Neural cell (in vitro differentiated cells): ENCODE results near the gene WRNIP1. TPM values are rescaled to one million over a fixed set of nuclear protein-coding genes. Genes with fewer than 3 reads are reported as not detected.

ENCODE experiments used
- H2AFZ ChIP-seq: fragments of 200-600, 300-800 bp; sonication (generic), shearing (Covaris generic); 2 replicates; pipeline ENCODE4 v1.6.0; 2014; ENCODE audit warnings: low read depth, mild to moderate bottlenecking, antibody characterized with exemption, low read length, moderate library complexity
- H3F3A ChIP-seq: fragments of 200-600 bp; shearing (Covaris generic); 2 replicates; pipeline ENCODE4 v1.6.1; 2016; ENCODE audit warnings: mild to moderate bottlenecking, moderate library complexity, mixed read lengths, antibody characterized with exemption, low read length; ENCODE audit not compliant: insufficient read depth, poor library complexity, severe bottlenecking
- H3K27ac ChIP-seq: fragments of 200-600, 300-800 bp; sonication (generic), shearing (Covaris generic); 2 replicates; pipeline ENCODE4 v1.5.1; 2014; ENCODE audit warnings: mild to moderate bottlenecking, low read length, moderate library complexity
- H3K27me3 ChIP-seq: fragments of 300-800, 200-600 bp; sonication (generic), shearing (Covaris generic); 2 replicates; pipeline ENCODE4 v1.6.0; 2014; ENCODE audit warnings: mild to moderate bottlenecking, low read depth, low read length, moderate library complexity; ENCODE audit not compliant: insufficient read depth
- H3K36me3 ChIP-seq: fragments of 300-800, 200-600 bp; sonication (generic), shearing (Covaris generic); 2 replicates; pipeline ENCODE4 v1.5.1; 2014; ENCODE audit warnings: mild to moderate bottlenecking, antibody characterized with exemption, low read length, moderate library complexity; ENCODE audit not compliant: insufficient read depth
- H3K4me2 ChIP-seq: fragments of 300-800, 200-600 bp; sonication (generic), shearing (Covaris generic); 2 replicates; pipeline ENCODE4 v1.6.0; 2014; ENCODE audit warnings: mild to moderate bottlenecking, low read length
- H3K4me3 ChIP-seq: fragments of 300-800, 200-600 bp; sonication (generic), shearing (Covaris generic); 2 replicates; pipeline ENCODE4 v1.5.1; 2014; ENCODE audit warnings: mild to moderate bottlenecking, low read length, moderate library complexity
- H3K79me2 ChIP-seq: fragments of 200-600 bp; shearing (Covaris generic); replicated peaks from 2 replicates; pipeline ENCODE4 v1.6.0; 2014; ENCODE audit warnings: mild to moderate bottlenecking, low read length, moderate library complexity; ENCODE audit not compliant: insufficient read depth
- H3K9ac ChIP-seq: fragments of 300-800, 200-600 bp; sonication (generic), shearing (Covaris generic); 2 replicates; pipeline ENCODE4 v1.6.1; 2016; ENCODE audit warnings: mild to moderate bottlenecking, low read length, mixed read lengths
- H3K9me2 ChIP-seq: fragments of 200-600 bp; shearing (Covaris generic); 2 replicates; pipeline ENCODE4 v1.6.1; 2016; ENCODE audit warnings: mild to moderate bottlenecking, low read length, mixed read lengths; ENCODE audit not compliant: insufficient read depth
- H3K9me3 ChIP-seq: fragments of 200-600, 300-800 bp; sonication (generic), shearing (Covaris generic); 2 replicates; pipeline ENCODE4 v1.6.1; 2016; ENCODE audit warnings: mild to moderate bottlenecking, mixed run types, low read length, moderate library complexity, mixed read lengths
- H4K20me1 ChIP-seq: fragments of 200-600 bp; shearing (Covaris generic); 2 replicates; pipeline ENCODE4 v1.6.1; 2016; ENCODE audit warnings: mild to moderate bottlenecking, mixed run types; ENCODE audit not compliant: insufficient read depth
- CTCF ChIP-seq: fragments of 450-650 bp; IDR thresholded peaks from 2 replicates; pipeline ENCODE4 v1.5.1; 2014; ENCODE audit warnings: antibody characterized with exemption, mild to moderate bottlenecking, moderate library complexity; ENCODE audit not compliant: poor library complexity, severe bottlenecking
- EP300 ChIP-seq: fragments of 450-650 bp; conservative IDR thresholded peaks from 2 replicates; pipeline ENCODE4 v1.6.1; 2014; ENCODE audit warnings: antibody characterized with exemption, mild to moderate bottlenecking, moderate library complexity; ENCODE audit not compliant: poor library complexity, severe bottlenecking
- EZH2 ChIP-seq: fragments of 200-600, 300-800 bp; shearing (Covaris generic), sonication (generic); IDR thresholded peaks from 2 replicates; pipeline ENCODE4 v1.6.1; 2014; ENCODE audit warnings: antibody characterized with exemption, low read length, borderline replicate concordance, mild to moderate bottlenecking; ENCODE audit not compliant: insufficient read depth, poor library complexity, severe bottlenecking
- MXI1 ChIP-seq: fragments of 450-650 bp; conservative IDR thresholded peaks from 2 replicates; pipeline ENCODE4 v1.6.1; 2014; ENCODE audit warnings: antibody characterized with exemption, mild to moderate bottlenecking; ENCODE audit not compliant: poor library complexity, severe bottlenecking
- POLR2AphosphoS5 ChIP-seq: IDR thresholded peaks from 2 replicates; pipeline ENCODE4 v1.6.1; 2012
- RAD21 ChIP-seq: fragments of 450-650 bp; conservative IDR thresholded peaks from 2 replicates; pipeline ENCODE4 v1.6.1; 2014; ENCODE audit warnings: antibody characterized with exemption, mild to moderate bottlenecking, moderate library complexity
- REST ChIP-seq: IDR thresholded peaks from 2 replicates; pipeline ENCODE4 v1.6.1; 2012; ENCODE audit warnings: borderline replicate concordance
- SMC3 ChIP-seq: fragments of 450-650 bp; conservative IDR thresholded peaks from 2 replicates; pipeline ENCODE4 v1.6.1; 2014; ENCODE audit warnings: antibody characterized with exemption, mild to moderate bottlenecking, moderate library complexity; ENCODE audit not compliant: poor library complexity
- TAF1 ChIP-seq: IDR thresholded peaks from 2 replicates; pipeline ENCODE4 v1.6.1; 2012; ENCODE audit warnings: low read depth
- polyA plus RNA-seq: library from polyadenylated mRNA; depleted of rRNA; stranded (reverse); fragments of >200 nt; gene quantifications from 2 replicates; pipeline ENCODE4 v1.2.3, GENCODE V29; 2014

The WRNIP1 gene
- polyA plus RNA-seq, 1 donor from 2014 or later: 93.7 TPM

GRCh38 chr6:2752477-2753109 lies 12.6 kb upstream of the WRNIP1 start:
- Histone ChIP-seq H3K27ac (no peak overlapping the region), H3K9me2 (no peaks in the 10 kb centered on the region), H3K9ac (no peak overlapping the region), H3K4me3 (no peak overlapping the region), H3F3A (no peaks in the 10 kb centered on the region), H4K20me1 (no peaks in the 10 kb centered on the region), H3K79me2 (no peaks in the 10 kb centered on the region), H3K36me3 (no peaks in the 10 kb centered on the region), H3K27me3 (no peaks in the 10 kb centered on the region), H2AFZ (no peak overlapping the region), H3K9me3 (no peaks in the 10 kb centered on the region), H3K4me2 (no peak overlapping the region)
- TF ChIP-seq REST: no peak

GRCh38 chr6:2753110-2753489 lies 12.1 kb upstream of the WRNIP1 start:
- H4K20me1 ChIP-seq: no peaks in the 10 kb centered on the region
- no peak overlapping the region for H2AFZ ChIP-seq
- no peaks in the 10 kb centered on the region for H3K36me3 ChIP-seq
- no peak overlapping the region for H3K9ac ChIP-seq
- no peak overlapping the region for H3K4me2 ChIP-seq
- no peaks in the 10 kb centered on the region for H3K79me2 ChIP-seq
- no peaks in the 10 kb centered on the region for H3F3A ChIP-seq
- TF ChIP-seq POLR2AphosphoS5 (no peak), REST (no peak), MXI1 (no peak), EP300 (no peak), RAD21 (no peak), TAF1 (no peak), SMC3 (no peak), EZH2 (no peak), CTCF (no peak)
- H3K4me3 ChIP-seq: no peak overlapping the region
- no peaks in the 10 kb centered on the region for H3K9me2 ChIP-seq
- H3K9me3 ChIP-seq: no peaks in the 10 kb centered on the region
- H3K27ac ChIP-seq: no peak overlapping the region
- no peaks in the 10 kb centered on the region for H3K27me3 ChIP-seq
